WTC11 (cell line): Measurements from ENCODE around the gene ARMC2. TPM values are rescaled to one million over a fixed set of nuclear protein-coding genes. Genes with fewer than 3 reads are reported as not detected.

ENCODE experiments used
- ATAC-seq: fragments of 200-7000 bp; cut with Tn5 transposase; 2 replicates; pipeline ENCODE4 v1.10.0; 2021; ENCODE audit warnings: mild to moderate bottlenecking, moderate library complexity
- CTCF ChIA-PET: fragments of 300-600 bp; sonication (Branson Sonifier 250); formaldehyde crosslinking; loops from one replicate; lab custom pipeline; 2021; ENCODE audit warnings: antibody characterized with exemption; lab: Charles Lee
- POLR2A ChIA-PET: fragments of 350-600 bp; sonication (Branson Sonifier 250); formaldehyde crosslinking; loops from one replicate; lab custom pipeline; 2021; ENCODE audit warnings: antibody characterized with exemption; lab: Charles Lee
- DNase-seq: peaks from one replicate; pipeline ENCODE4 v3.0.0; 2021; ENCODE audit warnings: low spot score
- H3K27ac Mint-ChIP-seq: 2 replicates; pipeline ENCODE4 v1.8.0; 2021; ENCODE audit warnings: mixed read lengths
- H3K27me3 Mint-ChIP-seq: 2 replicates; pipeline ENCODE4 v1.8.0; 2021; ENCODE audit warnings: low read depth, mild to moderate bottlenecking, moderate library complexity, mixed read lengths
- H3K36me3 Mint-ChIP-seq: 2 replicates; pipeline ENCODE4 v1.8.0; 2021; ENCODE audit warnings: mixed read lengths
- H3K4me1 Mint-ChIP-seq: 2 replicates; pipeline ENCODE4 v1.8.0; 2022; ENCODE audit warnings: mixed read lengths
- H3K4me3 Mint-ChIP-seq: 2 replicates; pipeline ENCODE4 v1.8.0; 2021; ENCODE audit warnings: mild to moderate bottlenecking, moderate library complexity, mixed read lengths
- H3K9me3 Mint-ChIP-seq: 2 replicates; pipeline ENCODE4 v1.8.0; 2021; ENCODE audit warnings: mixed read lengths
- AR ChIP-seq: fragments of 250-450 bp; sonication (Bioruptor Pico); IDR thresholded peaks from 2 replicates; pipeline ENCODE4 v1.9.0; 2021; ENCODE audit warnings: mild to moderate bottlenecking
- ATF3 ChIP-seq: sonication (generic); formaldehyde crosslinking; conservative IDR thresholded peaks from 2 replicates; pipeline ENCODE4 v1.8.1; 2022; ENCODE audit warnings: mild to moderate bottlenecking, missing genetic modification reagents
- CREB1 ChIP-seq: sonication (generic); formaldehyde crosslinking; IDR thresholded peaks from 2 replicates; pipeline ENCODE4 v1.8.0; 2023; ENCODE audit warnings: mild to moderate bottlenecking, missing genetic modification reagents
- CREM ChIP-seq: sonication (generic); formaldehyde crosslinking; IDR thresholded peaks from 2 replicates; pipeline ENCODE4 v1.8.1; 2022; ENCODE audit warnings: mild to moderate bottlenecking, missing genetic modification reagents, moderate library complexity
- E2F5 ChIP-seq: sonication (generic); formaldehyde crosslinking; IDR thresholded peaks from 2 replicates; pipeline ENCODE4 v1.8.1; 2022; ENCODE audit warnings: mild to moderate bottlenecking, moderate library complexity, missing genetic modification reagents
- ERG ChIP-seq: fragments of 250-450 bp; sonication (Bioruptor Pico); IDR thresholded peaks from 2 replicates; pipeline ENCODE4 v1.8.0; 2021; ENCODE audit warnings: mild to moderate bottlenecking
- GTF2I ChIP-seq: fragments of 250-450 bp; sonication (Bioruptor Pico); conservative IDR thresholded peaks from 2 replicates; pipeline ENCODE4 v1.4.0; 2021; ENCODE audit warnings: mild to moderate bottlenecking
- HMGXB4 ChIP-seq: sonication (generic); formaldehyde crosslinking; IDR thresholded peaks from 2 replicates; pipeline ENCODE4 v1.8.1; 2023; ENCODE audit warnings: mild to moderate bottlenecking, moderate library complexity, missing genetic modification reagents
- MAX ChIP-seq: sonication (generic); formaldehyde crosslinking; IDR thresholded peaks from 2 replicates; pipeline ENCODE4 v1.8.0; 2022; ENCODE audit warnings: mild to moderate bottlenecking, missing genetic modification reagents
- MXD4 ChIP-seq: fragments of 250-450 bp; sonication (Bioruptor Pico); IDR thresholded peaks from 2 replicates; pipeline ENCODE4 v1.8.0; 2021; ENCODE audit warnings: mild to moderate bottlenecking, moderate library complexity, borderline replicate concordance
- MYBL2 ChIP-seq: sonication (generic); formaldehyde crosslinking; IDR thresholded peaks from 2 replicates; pipeline ENCODE4 v1.8.1; 2023; ENCODE audit warnings: mild to moderate bottlenecking, moderate library complexity, missing genetic modification reagents
- NFATC4 ChIP-seq: fragments of 250-450 bp; sonication (Bioruptor Pico); IDR thresholded peaks from 2 replicates; pipeline ENCODE4 v1.9.0; 2021; ENCODE audit warnings: mild to moderate bottlenecking
- NFYB ChIP-seq: sonication (generic); formaldehyde crosslinking; conservative IDR thresholded peaks from 2 replicates; pipeline ENCODE4 v1.8.0; 2022; ENCODE audit warnings: low read depth, missing genetic modification reagents
- NR1H2 ChIP-seq: sonication (generic); formaldehyde crosslinking; IDR thresholded peaks from 2 replicates; pipeline ENCODE4 v1.9.0; 2021; ENCODE audit warnings: mild to moderate bottlenecking, moderate library complexity, missing genetic modification reagents
- NR2C2 ChIP-seq: sonication (generic); formaldehyde crosslinking; IDR thresholded peaks from 2 replicates; pipeline ENCODE4 v1.8.0; 2022; ENCODE audit warnings: mild to moderate bottlenecking, missing genetic modification reagents
- RELA ChIP-seq: sonication (generic); formaldehyde crosslinking; IDR thresholded peaks from 2 replicates; pipeline ENCODE4 v1.8.1; 2022; ENCODE audit warnings: missing genetic modification reagents, mild to moderate bottlenecking, borderline replicate concordance
- RORB ChIP-seq: fragments of 250-450 bp; sonication (Bioruptor Pico); IDR thresholded peaks from 2 replicates; pipeline ENCODE4 v1.9.0; 2021; ENCODE audit warnings: mild to moderate bottlenecking
- SMAD4 ChIP-seq: sonication (generic); formaldehyde crosslinking; IDR thresholded peaks from 2 replicates; pipeline ENCODE4 v1.8.0; 2022; ENCODE audit warnings: mild to moderate bottlenecking, missing genetic modification reagents
- SOX15 ChIP-seq: fragments of 250-450 bp; sonication (Bioruptor Pico); IDR thresholded peaks from 2 replicates; pipeline ENCODE4 v1.9.0; 2021; ENCODE audit warnings: mild to moderate bottlenecking
- STAT6 ChIP-seq: sonication (generic); formaldehyde crosslinking; conservative IDR thresholded peaks from 2 replicates; pipeline ENCODE4 v1.8.1; 2023; ENCODE audit warnings: mild to moderate bottlenecking, low read depth, missing genetic modification reagents, moderate library complexity
- ZMAT4 ChIP-seq: fragments of 250-450 bp; sonication (Bioruptor Pico); IDR thresholded peaks from 2 replicates; pipeline ENCODE4 v1.9.0; 2021; ENCODE audit warnings: mild to moderate bottlenecking
- ZNF232 ChIP-seq: sonication (generic); formaldehyde crosslinking; IDR thresholded peaks from 2 replicates; pipeline ENCODE4 v1.8.0; 2022; ENCODE audit warnings: mild to moderate bottlenecking, missing genetic modification reagents
- ZSCAN18 ChIP-seq: fragments of 250-450 bp; sonication (Bioruptor Pico); IDR thresholded peaks from 2 replicates; pipeline ENCODE4 v2.1.2; 2022; ENCODE audit warnings: mild to moderate bottlenecking, moderate library complexity
- total RNA-seq: library from RNA; stranded (reverse); gene quantifications from 3 replicates; pipeline ENCODE4 v1.2.3, GENCODE V29; 2021

ARMC2 gene
- total RNA-seq, 1 experiment from 2014 or later, result 5.2 TPM

GRCh38 chr6:108961077-108961476 is 112.9 kb downstream of the ARMC2 start (continued):
- TF ChIP-seq E2F5 (CRISPR knock-in tag) (no peak), ZNF232 (CRISPR knock-in tag) (no peak), SMAD4 (CRISPR knock-in tag) (no peak), STAT6 (no peak), MAX (CRISPR knock-in tag) (no peak), NR1H2 (CRISPR knock-in tag) (no peak), NFYB (CRISPR knock-in tag) (no peak), ATF3 (CRISPR knock-in tag) (no peak), SOX15 (no peak), NR2C2 (no peak)

- DNase-seq (no peak), ATAC-seq (no peak)
- H3K4me1 Mint-ChIP-seq, result peaks cover 27% of the 10 kb centered on the region
- no peak overlapping the region for H3K4me3 Mint-ChIP-seq
- no peak overlapping the region for H3K27ac Mint-ChIP-seq
- CTCF ChIA-PET, result no interaction called here
- no peaks in the 10 kb centered on the region for H3K9me3 Mint-ChIP-seq
- H3K27me3 Mint-ChIP-seq, result no peaks in the 10 kb centered on the region; the same call in 1 of the 2 replicates
- TF ChIP-seq MXD4 (CRISPR knock-in tag) (no peak), CREM (CRISPR knock-in tag) (no peak), GTF2I (CRISPR knock-in tag) (no peak), MAX (CRISPR knock-in tag) (no peak), ZMAT4 (CRISPR knock-in tag) (no peak)
- H3K36me3 Mint-ChIP-seq, result no peaks in the 10 kb centered on the region
- POLR2A ChIA-PET, result no interaction called here
Observed at GRCh38 chr6:108961985-108962384, 113.8 kb downstream of the ARMC2 start.

GRCh38 chr6:108966251-108966650 is 118.0 kb downstream of the ARMC2 start:
- DNase-seq, result no peak
- H3K4me1 Mint-ChIP-seq, result peaks cover 35% of the 10 kb centered on the region
- peak overlapping the region; percentile 14; the same call in 1 of the 2 replicates for H3K27ac Mint-ChIP-seq
- POLR2A ChIA-PET, result no interaction called here
- TF ChIP-seq NFATC4 (CRISPR knock-in tag) (no peak), MYBL2 (CRISPR knock-in tag) (no peak), HMGXB4 (no peak), CREB1 (CRISPR knock-in tag) (no peak), ZSCAN18 (no peak), ERG (no peak), NR2C2 (no peak), RELA (CRISPR knock-in tag) (no peak), RORB (CRISPR knock-in tag) (no peak), AR (CRISPR knock-in tag) (no peak)
- CTCF ChIA-PET, result interaction anchor here (0.6 to 3.3 kb wide), 5 partner anchors 8 to 128 kb away, joined by 3 to 22 read pairs (median 3); partner anchors contain the start of gene ARMC2
- no peaks in the 10 kb centered on the region; the same call in 1 of the 2 replicates for H3K27me3 Mint-ChIP-seq
- no peak overlapping the region for H3K4me3 Mint-ChIP-seq
- H3K36me3 Mint-ChIP-seq, result no peaks in the 10 kb centered on the region
- H3K9me3 Mint-ChIP-seq, result no peaks in the 10 kb centered on the region
- ATAC-seq, result no peak
